HG03378 (cell line): ENCODE data around the gene NCR3LG1.

Experiments
- ATAC-seq: cut with Tn5 transposase; IDR thresholded peaks from one replicate; pipeline ENCODE4 v1.9.1; 2021; ENCODE audit warnings: mild to moderate bottlenecking, moderate library complexity; ENCODE audit not compliant: unreplicated experiment

The NCR3LG1 gene, protein sequence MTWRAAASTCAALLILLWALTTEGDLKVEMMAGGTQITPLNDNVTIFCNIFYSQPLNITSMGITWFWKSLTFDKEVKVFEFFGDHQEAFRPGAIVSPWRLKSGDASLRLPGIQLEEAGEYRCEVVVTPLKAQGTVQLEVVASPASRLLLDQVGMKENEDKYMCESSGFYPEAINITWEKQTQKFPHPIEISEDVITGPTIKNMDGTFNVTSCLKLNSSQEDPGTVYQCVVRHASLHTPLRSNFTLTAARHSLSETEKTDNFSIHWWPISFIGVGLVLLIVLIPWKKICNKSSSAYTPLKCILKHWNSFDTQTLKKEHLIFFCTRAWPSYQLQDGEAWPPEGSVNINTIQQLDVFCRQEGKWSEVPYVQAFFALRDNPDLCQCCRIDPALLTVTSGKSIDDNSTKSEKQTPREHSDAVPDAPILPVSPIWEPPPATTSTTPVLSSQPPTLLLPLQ

DNA sequence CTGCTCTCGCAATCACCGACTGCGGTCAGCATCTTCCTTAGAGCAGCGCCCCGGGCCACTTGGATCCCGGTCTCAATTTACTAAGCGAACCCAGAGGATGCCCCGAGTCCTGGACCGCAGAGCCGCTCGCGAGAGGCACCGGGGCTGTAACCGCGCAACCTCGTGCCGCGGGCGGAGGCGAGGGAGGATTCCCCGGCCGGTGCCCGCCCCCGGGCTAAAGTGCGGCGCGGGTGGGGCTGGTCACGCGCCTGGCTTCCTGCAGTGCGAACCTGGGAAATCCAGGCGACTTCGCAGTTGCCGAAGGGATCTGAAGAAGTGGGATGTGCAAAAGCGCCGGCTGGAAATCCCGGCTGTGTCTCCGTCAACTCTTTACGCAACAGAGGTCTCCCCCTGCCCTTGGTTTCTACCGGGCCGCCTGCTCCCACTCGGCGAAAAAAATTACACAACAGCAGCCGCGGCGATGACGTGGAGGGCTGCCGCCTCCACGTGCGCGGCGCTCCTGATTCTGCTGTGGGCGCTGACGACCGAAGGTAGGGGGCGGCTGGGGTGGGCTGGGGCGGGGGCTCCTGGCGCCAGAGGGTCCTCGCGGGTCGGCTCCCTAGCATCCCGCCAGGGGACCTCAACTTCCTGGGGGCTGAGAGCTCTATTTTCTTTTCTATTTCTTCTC, at the start of gene NCR3LG1:
Gene NCR3LG1, plus strand, starts transcription at position 291 of the 667 bp plus-strand sequence. Its CDS starts 170 bp downstream, at position 461.
- no peak for ATAC-seq

DNA sequence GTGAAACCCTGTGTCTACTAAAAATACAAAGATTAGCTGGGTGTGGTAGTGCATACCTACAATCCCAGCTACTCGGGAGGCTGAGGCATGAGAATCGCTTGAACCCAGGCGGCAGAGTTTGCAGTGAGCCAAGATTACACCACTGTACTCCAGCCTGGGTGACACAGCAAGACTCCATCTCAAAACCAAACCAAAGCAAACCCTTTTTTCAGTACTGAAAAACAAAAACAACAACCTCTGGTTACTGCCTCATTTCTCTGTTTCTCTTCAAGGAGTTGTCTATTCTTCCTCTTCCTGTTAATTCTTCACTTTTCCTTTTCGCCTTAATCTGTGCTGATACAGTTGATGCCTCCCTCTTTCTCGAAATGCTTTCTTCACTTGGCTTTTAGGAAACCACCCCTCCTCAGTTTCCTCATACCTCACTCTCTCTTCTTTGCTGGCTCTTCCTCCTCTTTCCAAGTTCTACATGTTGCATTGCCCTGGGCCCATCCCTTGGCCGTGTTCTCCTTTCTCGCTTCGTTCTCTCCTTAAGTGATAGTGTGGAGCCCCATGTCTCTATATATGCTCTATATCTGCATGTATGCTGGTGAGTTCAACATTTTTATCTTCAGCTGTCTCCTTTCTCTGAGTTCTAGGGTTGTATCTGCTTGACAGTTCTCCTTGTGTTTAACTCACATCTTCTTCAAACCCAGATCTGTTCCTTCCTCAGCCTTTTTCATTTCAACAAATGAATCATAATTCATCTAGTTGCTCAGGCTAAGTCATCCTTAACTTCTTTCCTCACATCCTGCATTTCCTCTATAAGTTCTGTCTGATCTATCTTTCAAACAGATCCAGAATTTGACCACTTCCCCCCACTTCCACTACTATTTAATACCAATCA, 38.0 kb upstream of the NCR3LG1 start:
- ATAC-seq: no peak

- ATAC-seq: no peak
Measured at GRCh38 chr11:17314232-17314547, 37.4 kb upstream of the NCR3LG1 start.

- ATAC-seq: no peak
Measured at GRCh38 chr11:17314904-17315426, 36.6 kb upstream of the NCR3LG1 start.

DNA sequence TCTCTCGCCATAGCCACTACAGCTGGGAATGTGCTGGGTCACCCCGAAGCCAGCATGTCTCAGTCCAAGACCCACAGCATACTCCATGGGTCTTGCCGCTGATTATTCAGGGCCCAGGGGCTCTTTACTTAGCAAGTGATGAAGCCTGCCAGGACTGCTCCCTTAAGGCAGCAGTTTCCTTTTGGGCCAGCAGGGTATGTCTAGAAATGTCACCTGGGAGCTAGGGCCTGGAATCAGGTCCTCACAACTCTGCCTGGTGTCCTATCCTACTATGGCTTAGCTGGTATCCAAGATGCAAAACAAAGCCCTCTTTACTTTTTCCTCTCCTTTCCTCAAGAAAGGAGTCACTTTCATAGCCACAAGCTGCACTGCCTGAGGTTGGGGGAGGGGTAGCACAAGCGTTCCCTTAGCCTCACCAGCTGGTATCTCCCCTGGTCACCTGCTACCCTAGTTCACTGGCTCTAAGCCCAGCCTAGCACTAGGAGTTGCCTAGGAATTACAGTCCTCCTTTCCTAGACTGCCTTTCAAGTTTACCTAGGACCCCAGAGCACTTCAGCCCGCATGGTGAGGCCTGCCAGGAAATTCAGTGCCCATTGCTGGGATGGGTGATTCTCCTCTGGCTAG, 22.6 kb upstream of the NCR3LG1 start:
- no peak for ATAC-seq

DNA sequence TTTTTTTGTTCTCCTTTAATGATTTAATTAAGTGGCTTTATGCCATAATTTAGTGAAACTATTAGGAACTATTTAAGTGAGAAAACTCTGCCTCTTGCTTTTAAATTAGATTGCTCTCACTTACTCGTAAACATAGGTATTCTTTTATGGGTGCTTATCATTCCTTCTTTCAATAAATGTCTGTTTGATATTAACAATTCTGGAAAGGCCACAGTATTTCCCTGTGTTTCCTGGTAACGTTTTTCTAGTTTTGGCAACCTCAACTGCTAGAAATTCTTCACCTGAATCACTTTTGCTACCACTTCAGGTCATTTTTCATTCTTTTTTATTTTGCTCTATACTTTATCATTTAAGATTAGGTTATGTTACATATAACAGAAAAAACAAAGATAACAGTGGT, 19.9 kb upstream of the NCR3LG1 start:
- ATAC-seq: no peak

- ATAC-seq: no peak
Measured at GRCh38 chr11:17333799-17334586, 17.6 kb upstream of the NCR3LG1 start.

GRCh38 chr11:17343257-17343656, 8.3 kb upstream of the NCR3LG1 start:
- no peak for ATAC-seq

- ATAC-seq: no peak
Measured at GRCh38 chr11:17343907-17344306, 7.7 kb upstream of the NCR3LG1 start.

DNA sequence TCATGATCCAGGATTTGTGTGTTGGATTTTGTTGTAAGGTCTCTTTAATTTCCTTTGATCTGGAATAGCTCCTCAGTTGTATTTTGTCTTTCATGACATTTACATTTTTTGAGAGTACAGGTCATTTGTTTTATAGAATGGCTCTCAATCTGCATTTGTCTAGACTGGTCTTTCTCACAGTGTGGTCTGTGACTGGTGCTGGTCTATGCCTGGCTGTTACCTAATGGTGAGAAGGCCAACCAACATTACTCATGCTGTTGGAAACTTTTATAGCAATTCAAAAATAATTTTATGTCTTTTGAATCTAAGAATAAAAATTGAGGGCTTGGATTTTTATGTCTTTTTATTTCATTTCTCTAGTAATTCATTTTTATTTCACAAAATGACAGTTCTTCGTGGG, 3.9 kb upstream of the NCR3LG1 start:
- no peak for ATAC-seq

GRCh38 chr11:17350455-17351171, 987 bp upstream of the NCR3LG1 start:
- ATAC-seq: no peak

DNA sequence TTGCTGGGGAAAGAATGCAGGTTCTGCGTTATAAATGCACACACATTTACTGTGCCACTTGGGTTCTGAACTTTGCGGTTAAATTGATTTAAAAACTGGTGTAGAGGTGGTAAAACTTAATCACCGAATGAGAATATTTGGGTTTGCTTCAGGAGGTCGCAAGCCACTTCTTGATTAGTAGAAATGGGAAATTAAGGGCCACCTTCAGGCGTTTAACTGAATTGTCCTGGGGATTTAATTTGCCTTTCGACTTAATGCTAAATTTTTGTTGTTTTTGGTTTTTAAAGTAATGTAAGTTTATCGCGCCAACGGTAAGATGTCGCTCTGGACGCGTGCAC, 459 bp upstream of the NCR3LG1 start:
- ATAC-seq: no peak

- ATAC-seq: no peak
Measured at GRCh38 chr11:17352950-17353820, 1.6 kb downstream of the NCR3LG1 start.

- ATAC-seq: no peak
Measured at GRCh38 chr11:17353821-17354600, 2.4 kb downstream of the NCR3LG1 start.

DNA sequence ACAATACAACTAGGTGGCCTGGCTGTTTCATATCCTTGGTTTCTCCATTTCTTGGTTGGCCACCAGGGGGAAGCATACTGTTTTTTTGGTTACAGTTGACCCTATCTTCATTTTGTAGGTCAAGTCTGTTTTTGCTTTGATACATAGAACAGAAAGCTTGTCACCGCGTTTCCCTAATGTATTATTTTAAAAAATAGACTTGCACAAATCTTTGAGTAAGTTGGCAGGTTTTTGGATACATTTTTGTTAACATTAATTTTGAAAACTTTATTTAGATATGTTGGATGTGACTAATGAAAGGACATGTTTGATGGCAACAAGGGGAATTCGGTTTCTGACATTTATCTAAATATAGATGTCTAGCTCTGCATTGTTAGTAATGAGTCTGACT, 3.0 kb downstream of the NCR3LG1 start:
- peak; percentile 61 for ATAC-seq

DNA sequence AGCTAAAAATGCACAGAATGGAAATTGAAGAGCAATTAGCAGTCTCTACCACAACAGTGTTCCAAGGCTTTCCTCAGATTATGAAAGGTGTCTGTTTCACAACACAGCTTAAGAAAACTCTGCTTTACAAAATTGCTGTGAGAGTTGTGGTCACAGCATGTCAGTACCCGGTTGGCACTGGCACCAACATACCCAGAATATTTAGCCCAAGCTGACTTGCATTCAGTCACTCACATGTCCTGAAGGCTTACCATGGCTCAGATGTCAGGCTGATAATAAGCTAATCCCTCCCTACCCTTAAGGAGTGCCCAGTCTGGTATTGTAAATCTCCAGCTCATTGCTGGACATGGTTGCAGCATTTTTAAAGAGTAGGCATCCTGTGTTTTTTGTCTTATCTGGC, 14.9 kb downstream of the NCR3LG1 start:
- no peak for ATAC-seq

- no peak for ATAC-seq
Measured at GRCh38 chr11:17368551-17368950, 17.0 kb downstream of the NCR3LG1 start.

- ATAC-seq: no peak
Measured at GRCh38 chr11:17369094-17369493, 17.5 kb downstream of the NCR3LG1 start.
